DOHH2 (cell line): ENCODE data around the gene TTC7B.

Experiments used
- EZH2phosphoT487 ChIP-seq: fragments of 200-600 bp; sonication (generic); IDR thresholded peaks from 2 replicates; pipeline ENCODE4 v1.6.1; 2017; ENCODE audit warnings: borderline replicate concordance, mild to moderate bottlenecking, antibody characterized with exemption, low read length, moderate library complexity, mixed read lengths
- TF ChIP-seq, protein P1 (sequence below): fragments of 200-600 bp; sonication (generic); IDR thresholded peaks from one replicate; pipeline ENCODE4 v1.5.1; 2014; ENCODE audit warnings: antibody characterized with exemption, mild to moderate bottlenecking, low read depth, low read length; ENCODE audit not compliant: poor library complexity, severe bottlenecking

DNA sequence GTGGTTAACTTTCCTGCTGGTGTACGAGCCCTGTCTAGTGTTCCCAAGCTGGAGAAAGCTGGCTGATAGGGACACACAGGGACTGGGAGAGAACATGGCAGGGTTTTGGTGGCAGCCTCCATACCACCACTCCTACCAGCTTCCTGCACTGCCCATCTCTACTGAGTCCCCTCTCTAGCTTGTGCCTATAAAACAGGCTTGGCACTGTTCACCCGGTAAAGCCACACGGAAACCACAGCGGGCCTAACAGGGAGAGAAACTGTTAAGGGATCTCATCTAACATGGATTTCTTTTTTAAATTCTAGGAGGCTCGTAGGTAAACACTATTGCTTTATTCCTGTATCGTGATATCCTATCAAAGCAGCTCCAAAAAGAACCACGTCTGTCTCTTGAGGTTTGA is 204.7 kb downstream of the TTC7B start:
- TF ChIP-seq, protein P1, sequence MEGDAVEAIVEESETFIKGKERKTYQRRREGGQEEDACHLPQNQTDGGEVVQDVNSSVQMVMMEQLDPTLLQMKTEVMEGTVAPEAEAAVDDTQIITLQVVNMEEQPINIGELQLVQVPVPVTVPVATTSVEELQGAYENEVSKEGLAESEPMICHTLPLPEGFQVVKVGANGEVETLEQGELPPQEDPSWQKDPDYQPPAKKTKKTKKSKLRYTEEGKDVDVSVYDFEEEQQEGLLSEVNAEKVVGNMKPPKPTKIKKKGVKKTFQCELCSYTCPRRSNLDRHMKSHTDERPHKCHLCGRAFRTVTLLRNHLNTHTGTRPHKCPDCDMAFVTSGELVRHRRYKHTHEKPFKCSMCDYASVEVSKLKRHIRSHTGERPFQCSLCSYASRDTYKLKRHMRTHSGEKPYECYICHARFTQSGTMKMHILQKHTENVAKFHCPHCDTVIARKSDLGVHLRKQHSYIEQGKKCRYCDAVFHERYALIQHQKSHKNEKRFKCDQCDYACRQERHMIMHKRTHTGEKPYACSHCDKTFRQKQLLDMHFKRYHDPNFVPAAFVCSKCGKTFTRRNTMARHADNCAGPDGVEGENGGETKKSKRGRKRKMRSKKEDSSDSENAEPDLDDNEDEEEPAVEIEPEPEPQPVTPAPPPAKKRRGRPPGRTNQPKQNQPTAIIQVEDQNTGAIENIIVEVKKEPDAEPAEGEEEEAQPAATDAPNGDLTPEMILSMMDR: no peak
- TF ChIP-seq EZH2phosphoT487: no peak
